SJCRH30 (cell line): ENCODE measurements around the gene PRKCG. TPM values are rescaled to one million over a fixed set of nuclear protein-coding genes. Genes with fewer than 3 reads are reported as not detected.
"Not testable (repeated sequence)": the region's sequence is repeated elsewhere in the genome, so short reads cannot be mapped to it uniquely, and the experiment has no call there.

ENCODE experiments used
- DNase-seq, 2 experiments: peaks; one replicate each; pipeline ENCODE4 v3.0.0-alpha.2; 2015 to 2020
- H3K27ac ChIP-seq: fragments of 250-450 bp; sonication (Bioruptor Pico); 2 replicates; pipeline ENCODE4 v1.5.1; 2020; ENCODE audit warnings: mild to moderate bottlenecking, moderate library complexity
- H3K27me3 ChIP-seq: fragments of 250-450 bp; sonication (Bioruptor Pico); 2 replicates; pipeline ENCODE4 v1.5.1; 2020; ENCODE audit warnings: mild to moderate bottlenecking, moderate library complexity
- H3K36me3 ChIP-seq: fragments of 250-450 bp; sonication (Bioruptor Pico); 2 replicates; pipeline ENCODE4 v1.5.1; 2020; ENCODE audit warnings: mild to moderate bottlenecking, moderate library complexity
- H3K4me1 ChIP-seq: fragments of 250-450 bp; sonication (Bioruptor Pico); 2 replicates; pipeline ENCODE4 v1.5.1; 2020; ENCODE audit warnings: mild to moderate bottlenecking, moderate library complexity
- H3K4me3 ChIP-seq: fragments of 250-450 bp; sonication (Bioruptor Pico); 2 replicates; pipeline ENCODE4 v1.5.1; 2020; ENCODE audit warnings: mild to moderate bottlenecking, moderate library complexity
- H3K9me3 ChIP-seq: fragments of 250-450 bp; sonication (Bioruptor Pico); replicated peaks from 2 replicates; pipeline ENCODE4 v1.5.1; 2020; ENCODE audit warnings: mild to moderate bottlenecking, moderate library complexity
- total RNA-seq: library from RNA; depleted of rRNA; stranded (reverse); fragments of >200 nt; shearing (Covaris generic); gene quantifications from 2 replicates; pipeline ENCODE4 v1.2.3, GENCODE V29; 2014; rRNA removed

PRKCG gene
- 0.06 TPM in 1 of 2 replicates, not detected in the other for total RNA-seq

- H3K4me3 ChIP-seq: peak within 1 kb of the TSS; percentile 17
- no peaks in the 10 kb centered on the region for H3K36me3 ChIP-seq
- no peak within 1 kb of the TSS for H3K27ac ChIP-seq
- peak; percentile 76 to 78 for DNase-seq
- peaks cover 10% of the 10 kb centered on the region for H3K27me3 ChIP-seq
- peaks cover 8% of the 10 kb centered on the region; the same call in 1 of the 2 replicates for H3K4me1 ChIP-seq
- H3K9me3 ChIP-seq: no peaks in the 10 kb centered on the region
These were observed at the start of gene PRKCG for GRCh38 chr19:53881482-53882390. Gene PRKCG, plus strand, starts transcription at chr19:53882197. Its CDS starts 298 bp downstream, at chr19:53882495.

GRCh38 chr19:53832861-53833260 is 49.1 kb upstream of the PRKCG start:
- not testable (repeated sequence) for H3K36me3 ChIP-seq, H3K4me3 ChIP-seq, H3K4me1 ChIP-seq, H3K9me3 ChIP-seq, H3K27ac ChIP-seq, DNase-seq, H3K27me3 ChIP-seq

GRCh38 chr19:53838446-53838845 is 43.6 kb upstream of the PRKCG start:
- not testable (repeated sequence) for H3K27ac ChIP-seq, H3K36me3 ChIP-seq, H3K4me1 ChIP-seq, H3K27me3 ChIP-seq, DNase-seq, H3K4me3 ChIP-seq, H3K9me3 ChIP-seq

GRCh38 chr19:53840241-53840640 is 41.8 kb upstream of the PRKCG start:
- DNase-seq, H3K36me3 ChIP-seq, H3K27ac ChIP-seq, H3K4me1 ChIP-seq, H3K4me3 ChIP-seq, H3K9me3 ChIP-seq, H3K27me3 ChIP-seq: not testable (repeated sequence)

- DNase-seq, H3K27ac ChIP-seq: not testable (repeated sequence)
These were observed 41.1 kb upstream of the PRKCG start for GRCh38 chr19:53840914-53841313.

GRCh38 chr19:53844849-53845246 is 37.1 kb upstream of the PRKCG start:
- Histone ChIP-seq H3K27me3 (no peaks in the 10 kb centered on the region), H3K4me3 (no peak overlapping the region), H3K9me3 (no peaks in the 10 kb centered on the region), H3K27ac (no peak overlapping the region), H3K36me3 (no peaks in the 10 kb centered on the region), H3K4me1 (no peaks in the 10 kb centered on the region)
- DNase-seq: no peak

More at GRCh38 chr19:53840914-53841313, 41.1 kb upstream of the PRKCG start:
- not testable (repeated sequence) for H3K27me3 ChIP-seq, H3K4me3 ChIP-seq, H3K4me1 ChIP-seq, H3K9me3 ChIP-seq, H3K36me3 ChIP-seq

- Histone ChIP-seq H3K36me3 (no peaks in the 10 kb centered on the region), H3K4me1 (no peaks in the 10 kb centered on the region), H3K27ac (no peak overlapping the region), H3K27me3 (no peaks in the 10 kb centered on the region), H3K4me3 (no peak overlapping the region), H3K9me3 (no peaks in the 10 kb centered on the region)
- DNase-seq: no peak
These were observed 34.4 kb upstream of the PRKCG start for GRCh38 chr19:53847555-53847954.

- H3K27ac ChIP-seq: no peak overlapping the region
- no peak overlapping the region for H3K4me3 ChIP-seq
- no peaks in the 10 kb centered on the region for H3K27me3 ChIP-seq
- H3K4me1 ChIP-seq: 0 out of 2 replicates have a peak, but pooled peaks cover 2% of the 10 kb centered on the region
- no peak for DNase-seq
- H3K36me3 ChIP-seq: no peaks in the 10 kb centered on the region
- H3K9me3 ChIP-seq: no peaks in the 10 kb centered on the region
These were observed 32.7 kb upstream of the PRKCG start for GRCh38 chr19:53849237-53849676.

- 0 out of 2 replicates have a peak, but pooled peaks cover 2% of the 10 kb centered on the region for H3K4me1 ChIP-seq
- no peak for DNase-seq
- H3K4me3 ChIP-seq: no peak overlapping the region
- H3K27me3 ChIP-seq: no peaks in the 10 kb centered on the region
- H3K27ac ChIP-seq: no peak overlapping the region
- no peaks in the 10 kb centered on the region for H3K9me3 ChIP-seq
- no peaks in the 10 kb centered on the region for H3K36me3 ChIP-seq
These were observed 28.3 kb upstream of the PRKCG start for GRCh38 chr19:53853707-53854106.

GRCh38 chr19:53864308-53864836 is 17.6 kb upstream of the PRKCG start:
- Histone ChIP-seq H3K4me3 (no peak overlapping the region), H3K27ac (no peak overlapping the region), H3K9me3 (no peaks in the 10 kb centered on the region), H3K36me3 (no peaks in the 10 kb centered on the region), H3K4me1 (peaks cover 4% of the 10 kb centered on the region), H3K27me3 (no peaks in the 10 kb centered on the region)
- DNase-seq: no peak

GRCh38 chr19:53865523-53865917 is 16.5 kb upstream of the PRKCG start:
- Histone ChIP-seq H3K36me3 (0 out of 2 replicates have a peak, but pooled peaks cover under 1% of the 10 kb centered on the region), H3K4me1 (peaks cover 4% of the 10 kb centered on the region), H3K27me3 (no peaks in the 10 kb centered on the region), H3K9me3 (no peaks in the 10 kb centered on the region), H3K4me3 (peak overlapping the region; percentile 58), H3K27ac (peak overlapping the region; percentile 49)
- DNase-seq: peak; percentile 42 to 56

GRCh38 chr19:53865918-53866864 is 15.8 kb upstream of the PRKCG start:
- H3K9me3 ChIP-seq: no peaks in the 10 kb centered on the region
- H3K36me3 ChIP-seq: 0 out of 2 replicates have a peak, but pooled peaks cover 2% of the 10 kb centered on the region
- H3K27me3 ChIP-seq: no peaks in the 10 kb centered on the region
- DNase-seq: peak; percentile 63 to 77
- H3K4me3 ChIP-seq: peak overlapping the region; percentile 58
- H3K27ac ChIP-seq: peak overlapping the region; percentile 51; the same call in 1 of the 2 replicates
- H3K4me1 ChIP-seq: peaks cover 4% of the 10 kb centered on the region

- Histone ChIP-seq H3K4me1 (peaks cover 4% of the 10 kb centered on the region), H3K27me3 (no peaks in the 10 kb centered on the region), H3K27ac (peak overlapping the region; percentile 51), H3K9me3 (no peaks in the 10 kb centered on the region), H3K4me3 (peak overlapping the region; percentile 58), H3K36me3 (0 out of 2 replicates have a peak, but pooled peaks cover 2% of the 10 kb centered on the region)
- DNase-seq: peak in 1 of 2 experiments; percentile 39
These were observed 15.2 kb upstream of the PRKCG start for GRCh38 chr19:53866865-53867224.
